Measurements from ENCODE around the gene RAB27B. TPM values are rescaled to one million over a fixed set of nuclear protein-coding genes. Genes with fewer than 3 reads are reported as not detected.
A peak's percentile ranks its signal among the peaks of the same experiment; 100 is the strongest.

The RAB27B gene
- total and polyA plus RNA-seq, 10 donors = 0.26 to 6.6 (median 3.4) TPM

DNA sequence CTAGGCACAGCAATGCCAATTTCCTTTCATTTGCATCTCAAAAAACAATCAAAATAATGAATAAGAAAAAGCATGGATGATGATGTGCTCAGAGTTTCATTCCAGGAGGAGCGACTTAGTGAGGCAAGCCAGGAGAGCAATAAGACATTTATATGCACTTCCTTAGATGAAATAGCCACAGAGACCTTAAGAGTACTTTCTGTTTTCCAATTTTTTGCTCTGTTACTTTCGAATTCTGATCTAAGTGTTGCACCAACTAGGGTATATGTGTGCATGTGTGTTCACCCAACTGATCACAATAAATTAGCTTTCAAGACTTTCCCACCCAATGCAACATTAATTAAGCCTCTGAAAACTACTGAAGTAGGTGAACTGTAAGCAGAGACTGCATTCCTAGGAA, 709 bp downstream of the RAB27B start:
- DNase-seq = no peak
- intact Hi-C loops (cut with DNase I; ENCODE audit: low total_unique reads) = no loop called here
- H3K27me3 ChIP-seq (replicated peaks in 1 of 7) = peaks cover 0 to 17% (median 3%) of the 10 kb centered on the region in 7 donors
- peaks cover 0 to 21% (median 16%) of the 10 kb centered on the region in 6 donors for H3K4me1 ChIP-seq
- peaks cover 0 to 9% (median 6%) of the 10 kb centered on the region in 8 donors for H3K9me3 ChIP-seq
- H3K4me3 ChIP-seq = peak overlapping the region; percentile 32 to 72 (median 40)
- TF ChIP-seq POLR2AphosphoS5 (IDR thresholded peaks at IDR 0.05) = no peak
- TF ChIP-seq, protein P1, sequence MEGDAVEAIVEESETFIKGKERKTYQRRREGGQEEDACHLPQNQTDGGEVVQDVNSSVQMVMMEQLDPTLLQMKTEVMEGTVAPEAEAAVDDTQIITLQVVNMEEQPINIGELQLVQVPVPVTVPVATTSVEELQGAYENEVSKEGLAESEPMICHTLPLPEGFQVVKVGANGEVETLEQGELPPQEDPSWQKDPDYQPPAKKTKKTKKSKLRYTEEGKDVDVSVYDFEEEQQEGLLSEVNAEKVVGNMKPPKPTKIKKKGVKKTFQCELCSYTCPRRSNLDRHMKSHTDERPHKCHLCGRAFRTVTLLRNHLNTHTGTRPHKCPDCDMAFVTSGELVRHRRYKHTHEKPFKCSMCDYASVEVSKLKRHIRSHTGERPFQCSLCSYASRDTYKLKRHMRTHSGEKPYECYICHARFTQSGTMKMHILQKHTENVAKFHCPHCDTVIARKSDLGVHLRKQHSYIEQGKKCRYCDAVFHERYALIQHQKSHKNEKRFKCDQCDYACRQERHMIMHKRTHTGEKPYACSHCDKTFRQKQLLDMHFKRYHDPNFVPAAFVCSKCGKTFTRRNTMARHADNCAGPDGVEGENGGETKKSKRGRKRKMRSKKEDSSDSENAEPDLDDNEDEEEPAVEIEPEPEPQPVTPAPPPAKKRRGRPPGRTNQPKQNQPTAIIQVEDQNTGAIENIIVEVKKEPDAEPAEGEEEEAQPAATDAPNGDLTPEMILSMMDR (IDR thresholded peaks at IDR 0.05 in 8 of 11, conservative IDR thresholded peaks at IDR 0.05 in 3 of 11) = no peak
- no peak for TF ChIP-seq POLR2A (IDR thresholded peaks at IDR 0.05)
- H3K36me3 ChIP-seq = no peaks in the 10 kb centered on the region
- H3K27ac ChIP-seq = peak overlapping the region in 3 of 8 donors; percentile 28 to 75 (median 55)
- WGBS, 5 donors = 10 to 22% (median 14%) methylated on average over 2 of the region's 2 CpGs

DNA sequence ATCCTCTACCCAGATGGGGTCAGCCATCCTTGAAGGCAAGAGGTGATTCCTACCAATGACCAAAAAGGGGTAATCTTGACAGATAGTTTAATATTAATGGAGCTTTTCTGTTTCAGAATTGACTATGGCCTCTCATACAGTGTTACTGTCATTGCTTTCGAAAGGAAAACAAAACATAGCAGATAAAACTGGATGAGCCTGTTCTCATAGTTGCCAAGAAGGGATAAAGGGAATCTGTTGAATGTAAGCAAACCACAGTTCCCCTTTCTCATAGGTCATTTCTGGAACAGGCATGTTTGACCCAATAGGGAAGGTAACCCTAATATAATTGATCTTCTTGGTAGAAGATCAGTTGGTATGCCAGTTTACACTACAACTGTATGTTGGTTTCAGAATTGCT, 1.6 kb downstream of the RAB27B start:
- DNase-seq = no peak
- TF ChIP-seq POLR2AphosphoS5 (IDR thresholded peaks at IDR 0.05) (no peak), POLR2A (IDR thresholded peaks at IDR 0.05) (no peak)
- TF ChIP-seq, protein P1 (IDR thresholded peaks at IDR 0.05 in 8 of 11, conservative IDR thresholded peaks at IDR 0.05 in 3 of 11) = no peak
- Histone ChIP-seq H3K27me3 (replicated peaks in 1 of 7) (peaks cover 0 to 17% (median 3%) of the 10 kb centered on the region in 7 donors), H3K9me3 (peaks cover 0 to 9% (median 6%) of the 10 kb centered on the region in 8 donors), H3K4me3 (no peak overlapping the region), H3K36me3 (no peaks in the 10 kb centered on the region), H3K4me1 (peaks cover 0 to 21% (median 16%) of the 10 kb centered on the region in 6 donors), H3K27ac (no peak overlapping the region)
- WGBS, 5 donors = 67 to 100% (median 89%) methylated on average over 1 of the region's 1 CpG
- intact Hi-C loops (cut with DNase I; ENCODE audit: low total_unique reads) = no loop called here

DNA sequence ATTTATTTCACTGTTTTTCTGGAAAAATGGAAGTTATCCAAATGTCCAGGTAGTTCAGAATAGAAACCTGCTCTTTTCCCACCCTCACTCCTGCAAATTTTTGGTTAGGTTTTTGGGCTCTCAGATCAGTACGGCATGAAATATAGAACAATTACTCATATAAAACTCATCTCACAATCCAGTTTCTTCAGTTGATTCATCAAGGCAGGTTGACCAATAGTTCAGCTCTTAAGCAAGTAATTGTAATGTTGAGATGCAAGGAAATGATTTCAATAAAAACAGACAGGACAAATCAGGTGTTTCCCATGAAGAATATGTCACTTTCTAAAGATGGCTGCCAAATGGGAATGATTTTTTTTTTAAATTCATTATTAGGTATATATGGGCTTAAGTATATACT, 2.0 kb downstream of the RAB27B start:
- WGBS, 5 donors = 80 to 92% (median 86%) methylated on average over 1 of the region's 1 CpG
- no peak overlapping the region for H3K4me3 ChIP-seq
- H3K4me1 ChIP-seq = peaks cover 0 to 21% (median 16%) of the 10 kb centered on the region in 6 donors
- intact Hi-C loops (cut with DNase I; ENCODE audit: low total_unique reads) = no loop called here
- no peaks in the 10 kb centered on the region for H3K36me3 ChIP-seq
- H3K27me3 ChIP-seq (replicated peaks in 1 of 7) = peaks cover 0 to 17% (median 3%) of the 10 kb centered on the region in 7 donors
- peaks cover 0 to 9% (median 6%) of the 10 kb centered on the region in 8 donors for H3K9me3 ChIP-seq
- DNase-seq = no peak
- H3K27ac ChIP-seq = no peak overlapping the region
- TF ChIP-seq, protein P1 (IDR thresholded peaks at IDR 0.05 in 8 of 11, conservative IDR thresholded peaks at IDR 0.05 in 3 of 11) = no peak
- TF ChIP-seq POLR2A (IDR thresholded peaks at IDR 0.05) = no peak

DNA sequence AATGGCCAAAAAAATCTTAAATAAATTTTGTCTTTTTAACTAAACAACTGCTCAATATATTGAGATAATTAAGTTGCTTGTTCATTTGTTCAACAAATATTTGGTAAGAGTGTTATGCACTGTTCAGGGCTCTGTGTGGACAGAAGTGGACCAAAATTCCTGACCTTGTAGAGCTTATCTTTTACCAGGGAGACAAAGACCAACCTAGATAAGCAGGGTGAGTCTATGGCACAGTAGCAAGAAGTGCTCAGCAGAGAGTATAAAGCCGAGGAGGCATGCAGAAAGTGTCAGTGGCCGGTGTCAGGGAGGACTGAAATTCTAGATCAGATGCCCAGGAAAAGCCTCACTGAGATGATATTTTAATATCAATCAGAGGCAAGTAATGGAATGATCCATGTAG, 2.6 kb downstream of the RAB27B start:
- H3K36me3 ChIP-seq = no peaks in the 10 kb centered on the region
- no peak overlapping the region for H3K27ac ChIP-seq
- peaks cover 0 to 17% (median 3%) of the 10 kb centered on the region in 7 donors for H3K27me3 ChIP-seq (replicated peaks in 1 of 7)
- H3K4me1 ChIP-seq = peaks cover 0 to 21% (median 16%) of the 10 kb centered on the region in 6 donors
- WGBS, 5 donors = 69 to 87% (median 82%) methylated on average over 2 of the region's 2 CpGs
- intact Hi-C loops (cut with DNase I; ENCODE audit: low total_unique reads) = no loop called here
- H3K9me3 ChIP-seq = peaks cover 0 to 9% (median 6%) of the 10 kb centered on the region in 8 donors
- TF ChIP-seq, protein P1 (IDR thresholded peaks at IDR 0.05 in 8 of 11, conservative IDR thresholded peaks at IDR 0.05 in 3 of 11) = no peak
- no peak for TF ChIP-seq POLR2AphosphoS5 (IDR thresholded peaks at IDR 0.05)
- no peak for TF ChIP-seq POLR2A (IDR thresholded peaks at IDR 0.05)
- no peak overlapping the region for H3K4me3 ChIP-seq
- no peak for DNase-seq
